ENCODE measurements around the gene UBA6.

GRCh38 chr4:67749286-67749685 is 48.3 kb upstream of the UBA6 start:
- TF ChIP-seq, protein P1, sequence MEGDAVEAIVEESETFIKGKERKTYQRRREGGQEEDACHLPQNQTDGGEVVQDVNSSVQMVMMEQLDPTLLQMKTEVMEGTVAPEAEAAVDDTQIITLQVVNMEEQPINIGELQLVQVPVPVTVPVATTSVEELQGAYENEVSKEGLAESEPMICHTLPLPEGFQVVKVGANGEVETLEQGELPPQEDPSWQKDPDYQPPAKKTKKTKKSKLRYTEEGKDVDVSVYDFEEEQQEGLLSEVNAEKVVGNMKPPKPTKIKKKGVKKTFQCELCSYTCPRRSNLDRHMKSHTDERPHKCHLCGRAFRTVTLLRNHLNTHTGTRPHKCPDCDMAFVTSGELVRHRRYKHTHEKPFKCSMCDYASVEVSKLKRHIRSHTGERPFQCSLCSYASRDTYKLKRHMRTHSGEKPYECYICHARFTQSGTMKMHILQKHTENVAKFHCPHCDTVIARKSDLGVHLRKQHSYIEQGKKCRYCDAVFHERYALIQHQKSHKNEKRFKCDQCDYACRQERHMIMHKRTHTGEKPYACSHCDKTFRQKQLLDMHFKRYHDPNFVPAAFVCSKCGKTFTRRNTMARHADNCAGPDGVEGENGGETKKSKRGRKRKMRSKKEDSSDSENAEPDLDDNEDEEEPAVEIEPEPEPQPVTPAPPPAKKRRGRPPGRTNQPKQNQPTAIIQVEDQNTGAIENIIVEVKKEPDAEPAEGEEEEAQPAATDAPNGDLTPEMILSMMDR (IDR thresholded peaks at IDR 0.05) = no peak
- no peak for TF ChIP-seq EZH2 (IDR thresholded peaks at IDR 0.05; ENCODE audit: borderline replicate concordance, insufficient read depth, low read depth, low read length, poor library complexity, severe bottlenecking)
